ENCODE data around the gene GDF3.
"Not testable (repeated sequence)": the region's sequence is repeated elsewhere in the genome, so short reads cannot be mapped to it uniquely, and the experiment has no call there.

Gene GDF3

DNA sequence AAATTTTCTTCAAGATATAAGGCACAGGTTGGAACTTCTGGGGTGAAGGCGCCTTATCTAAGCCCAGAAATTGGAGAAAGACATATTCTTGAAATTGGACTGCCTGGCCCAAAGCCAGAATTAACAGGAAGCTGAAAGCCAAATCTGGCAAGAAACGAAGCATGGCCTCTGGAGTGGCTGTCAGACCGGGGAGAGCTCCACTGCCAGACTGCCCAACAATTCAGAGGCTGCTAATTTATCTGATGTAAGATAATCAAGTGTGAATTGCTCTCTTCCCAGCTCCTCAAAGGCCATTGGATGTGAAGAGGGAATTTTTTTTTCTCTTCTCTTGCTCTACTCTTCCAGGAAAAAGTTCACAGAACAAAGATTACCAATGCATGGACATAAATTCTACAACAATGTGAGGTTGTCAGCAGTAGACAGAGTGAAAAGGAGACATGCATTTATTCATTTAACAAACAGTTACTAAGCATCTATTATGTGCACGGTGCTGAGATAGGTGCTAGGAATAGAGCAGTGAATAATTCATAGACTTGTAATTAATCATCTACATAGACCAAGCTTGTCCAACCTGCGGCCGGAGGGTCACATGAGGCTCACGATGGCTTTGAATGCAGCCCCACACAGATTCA is at the start of gene GDF3:
Gene GDF3 (minus strand): TSS at position 210 of the 632 bp plus-strand sequence. CDS start 47 bp downstream, at position 163.
- FAIRE-seq, result no peak

- FAIRE-seq, result no peak
Observed at GRCh38 chr12:7732993-7733392, 37.4 kb upstream of the GDF3 start.

DNA sequence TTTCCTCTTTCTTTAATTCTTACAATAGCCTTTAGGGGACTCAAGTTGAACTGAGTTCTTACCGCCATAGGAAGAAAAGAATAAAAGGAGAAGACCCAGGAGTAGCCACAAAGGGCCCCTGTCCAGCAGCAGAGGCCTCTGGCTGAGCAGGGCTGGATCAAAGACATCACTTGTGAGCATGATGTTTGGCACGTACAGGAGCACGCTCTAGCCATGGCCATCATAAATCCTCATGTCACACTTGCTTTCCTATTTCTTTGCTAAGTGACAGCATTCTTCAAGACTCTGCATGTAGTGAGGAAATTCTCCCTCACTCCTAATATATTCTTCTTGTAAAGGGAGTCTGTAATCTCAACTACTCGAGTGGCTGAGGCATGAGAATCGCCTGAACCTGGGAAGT is 35.9 kb upstream of the GDF3 start:
- FAIRE-seq, result no peak

GRCh38 chr12:7730984-7731383 is 35.4 kb upstream of the GDF3 start:
- FAIRE-seq, result not testable (repeated sequence)

- no peak for FAIRE-seq
Observed at GRCh38 chr12:7729746-7730145, 34.2 kb upstream of the GDF3 start.

GRCh38 chr12:7723926-7724325 is 28.4 kb upstream of the GDF3 start:
- no peak for FAIRE-seq

DNA sequence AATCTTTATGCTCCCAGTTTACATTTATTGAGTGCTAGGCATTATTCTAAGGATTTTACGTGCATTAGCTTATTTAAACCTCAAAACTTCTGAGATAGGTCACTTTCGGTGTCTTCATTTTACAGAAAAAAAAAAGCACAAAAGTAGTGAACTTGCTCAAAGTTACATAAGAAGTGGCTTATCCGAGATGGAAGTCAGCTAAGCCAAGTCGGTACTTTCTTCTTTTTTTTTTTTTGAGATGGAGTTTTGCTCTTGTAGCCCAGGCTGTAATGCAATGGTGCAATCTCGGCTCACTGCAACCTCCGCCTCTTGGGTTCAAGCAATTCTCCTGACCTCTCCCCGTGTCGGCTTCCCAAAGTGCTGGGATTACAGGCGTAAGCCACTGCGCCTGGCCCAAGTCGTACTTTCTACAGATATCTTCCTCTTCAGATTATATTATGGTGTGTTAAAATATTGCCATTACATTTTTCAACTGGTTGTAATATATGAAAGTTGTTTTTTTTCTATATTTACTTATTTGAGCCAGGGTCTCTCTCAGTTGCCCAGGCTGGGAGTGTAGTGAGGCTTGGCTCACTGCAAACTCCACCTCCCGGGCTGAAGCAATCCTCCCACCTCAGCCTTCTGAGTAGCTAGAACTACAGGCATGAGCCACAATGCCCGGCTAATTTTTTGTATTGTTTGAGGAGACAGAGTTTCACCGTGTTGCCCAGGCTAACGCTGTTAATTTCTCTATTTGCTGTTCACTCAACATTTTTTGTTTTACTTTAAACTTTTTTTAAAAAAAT is 24.6 kb upstream of the GDF3 start:
- FAIRE-seq, result no peak

GRCh38 chr12:7716381-7716780 is 20.8 kb upstream of the GDF3 start:
- FAIRE-seq, result no peak

DNA sequence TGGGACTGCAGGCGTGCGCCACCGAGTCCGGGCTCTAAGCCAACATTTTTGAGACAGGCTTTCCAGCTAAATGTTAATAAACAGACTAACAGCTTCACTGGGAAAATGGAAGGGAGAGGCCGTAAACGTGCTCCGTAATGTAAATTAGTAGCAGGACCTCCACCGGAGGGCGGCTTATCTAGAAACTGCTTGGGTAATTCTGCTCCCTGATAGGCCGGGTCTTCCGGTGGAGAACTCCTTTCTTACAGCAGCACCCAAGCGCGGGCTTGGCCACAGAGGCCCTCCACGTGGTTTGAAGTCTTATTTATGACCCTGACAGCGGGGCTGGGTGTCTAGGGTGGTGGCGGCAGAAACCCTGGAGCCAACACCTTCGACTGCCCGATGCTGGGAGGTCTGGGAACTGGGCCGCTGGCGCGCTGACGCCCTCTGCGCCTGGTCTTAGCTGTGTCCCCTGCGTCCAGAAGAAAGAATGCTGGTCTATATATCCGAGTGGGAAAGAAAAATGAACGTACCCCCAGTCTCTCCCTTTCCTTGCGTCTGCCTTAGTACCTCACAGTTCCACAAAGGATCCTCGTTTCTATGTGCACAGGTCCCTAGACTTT is 17.4 kb upstream of the GDF3 start:
- FAIRE-seq, result no peak

DNA sequence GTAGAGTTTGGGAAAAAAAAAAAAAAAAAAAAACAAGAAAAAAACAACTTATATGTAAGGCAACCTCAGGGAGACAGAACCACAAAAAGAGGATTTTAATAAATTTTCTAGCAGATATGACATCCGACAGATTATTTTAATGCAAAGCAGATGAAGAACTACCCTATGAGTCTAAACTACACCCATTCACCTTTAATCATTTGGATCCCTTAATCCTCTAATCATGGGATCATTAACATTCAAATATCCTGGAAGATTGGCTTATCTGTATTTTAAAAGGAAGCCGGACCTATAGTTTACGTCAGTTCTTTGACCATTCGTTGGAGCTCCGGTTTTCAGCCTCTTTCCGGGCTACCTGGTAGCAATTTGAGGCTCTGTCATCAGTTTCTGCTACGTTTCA is 15.6 kb upstream of the GDF3 start, which contains the start of gene DPPA3:
Gene DPPA3 (plus strand): TSS at position 301 of the 400 bp plus-strand sequence. CDS start 138 bp downstream, outside the sequence.
- no peak for FAIRE-seq

DNA sequence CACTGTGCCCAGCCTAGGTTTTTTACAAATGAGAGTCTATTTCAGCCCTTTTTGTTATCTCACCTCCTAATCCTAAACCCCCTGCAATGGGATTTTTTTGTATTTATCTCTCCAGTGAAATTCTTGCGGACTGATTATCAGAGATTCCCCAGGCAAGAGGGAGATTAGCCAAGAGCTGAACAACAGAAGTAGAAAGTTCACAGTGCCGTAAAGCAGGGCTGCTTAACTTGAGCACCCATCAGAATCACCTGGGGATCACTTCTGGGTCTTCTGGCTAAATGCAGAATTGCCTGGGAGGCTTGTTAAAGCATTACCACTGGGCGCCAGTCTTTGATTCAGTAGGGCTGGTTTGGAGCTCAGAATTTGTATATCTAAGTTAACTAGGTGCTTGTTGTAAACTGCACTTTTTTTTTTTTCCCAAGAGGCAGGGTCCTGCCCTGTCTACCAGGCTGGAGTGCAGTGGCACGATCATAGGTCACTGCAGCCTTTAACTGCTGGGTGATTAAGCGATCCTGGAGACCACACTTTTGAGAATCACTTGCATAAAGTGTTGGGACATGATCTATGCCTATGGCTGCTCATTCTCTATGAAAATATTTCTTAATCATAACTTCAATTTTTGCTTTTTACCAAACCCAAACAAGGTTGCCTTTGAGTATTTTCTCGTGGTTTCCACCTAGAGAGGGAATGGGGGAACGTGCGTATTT is 14.5 kb upstream of the GDF3 start:
- no peak for FAIRE-seq

GRCh38 chr12:7705846-7706245 is 10.3 kb upstream of the GDF3 start:
- no peak for FAIRE-seq

GRCh38 chr12:7695237-7695560 is 376 bp downstream of the GDF3 start:
- no peak for FAIRE-seq

GRCh38 chr12:7694556-7695236 is 879 bp downstream of the GDF3 start:
- no peak for FAIRE-seq

DNA sequence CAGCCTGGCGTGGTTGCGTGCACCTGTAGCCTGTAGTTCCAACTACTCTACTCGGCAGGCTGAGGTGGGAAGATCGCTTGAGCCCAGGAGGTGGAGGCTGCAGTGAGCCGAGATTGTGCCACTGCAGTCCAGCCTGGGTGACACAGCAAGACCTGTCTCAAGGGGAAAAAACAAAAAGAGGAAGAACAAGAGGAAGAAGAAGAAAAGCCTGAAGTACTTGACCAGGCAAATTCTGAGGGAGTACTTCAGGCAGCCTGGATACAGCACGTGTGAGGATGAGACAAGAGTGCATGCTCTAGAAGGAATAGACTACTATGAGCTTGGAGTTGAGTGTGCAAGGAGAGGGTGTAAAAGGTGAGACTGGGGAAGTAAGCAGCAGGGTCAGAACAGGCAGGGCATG is 1.8 kb downstream of the GDF3 start:
- no peak for FAIRE-seq

DNA sequence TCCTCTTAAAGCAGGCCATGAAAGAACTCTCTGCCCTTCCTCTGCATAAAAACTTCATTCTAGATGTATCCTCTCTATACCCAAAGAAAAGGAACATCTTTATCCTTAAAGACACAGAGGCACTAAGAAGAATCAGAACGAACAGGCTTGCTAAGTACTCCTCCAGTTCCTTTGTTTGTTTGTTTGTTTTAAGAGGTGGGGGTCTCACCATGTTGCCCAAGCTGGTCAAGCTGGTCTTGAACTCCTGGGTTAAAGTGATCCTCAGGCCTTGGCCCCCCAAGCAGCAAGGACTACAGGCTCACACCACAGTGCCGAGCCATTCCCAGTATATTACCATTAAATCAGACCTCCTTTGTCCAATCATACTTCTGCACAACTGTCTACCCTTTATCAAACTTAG is 14.0 kb downstream of the GDF3 start:
- FAIRE-seq, result no peak

DNA sequence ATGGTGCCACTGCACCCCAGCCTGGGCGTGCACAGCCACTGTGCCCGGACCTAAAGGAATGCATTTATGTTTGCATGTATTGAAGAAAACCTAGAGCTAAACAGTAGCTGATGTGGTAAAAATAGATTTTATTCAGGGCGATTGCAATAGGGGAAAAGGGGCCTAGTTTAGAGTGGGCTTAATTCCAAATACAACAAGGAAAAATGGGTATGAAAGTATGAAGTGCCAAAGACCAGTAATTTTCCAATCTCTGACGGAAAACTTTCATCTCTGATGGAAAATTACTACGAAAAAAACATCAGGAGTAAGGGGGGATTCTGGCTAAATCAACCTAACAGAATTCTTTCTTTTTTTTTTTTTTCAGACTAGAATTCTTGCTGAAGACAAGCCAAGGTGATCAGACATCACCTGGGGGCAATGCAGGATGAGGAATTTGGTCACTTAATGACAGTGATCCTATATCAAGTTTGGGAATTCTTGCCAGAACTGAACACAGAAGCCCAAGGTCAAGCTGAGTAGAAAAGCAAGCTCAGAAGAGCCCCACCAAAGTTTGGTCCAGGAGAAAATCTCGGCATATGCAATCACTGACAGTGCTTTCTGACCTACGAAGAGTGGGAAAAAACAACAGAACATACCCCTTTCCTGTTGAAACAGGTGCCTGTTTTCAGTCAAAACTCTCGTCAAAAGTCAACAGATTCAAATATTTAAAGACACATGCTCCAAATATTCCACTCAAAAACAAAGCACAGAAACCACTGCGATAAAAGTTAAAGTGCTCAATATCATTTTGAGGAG is 16.1 kb downstream of the GDF3 start:
- FAIRE-seq, result no peak

GRCh38 chr12:7678744-7679143 is 16.8 kb downstream of the GDF3 start:
- FAIRE-seq, result no peak

GRCh38 chr12:7677432-7677888 is 18.1 kb downstream of the GDF3 start:
- peak; percentile 82 for FAIRE-seq

DNA sequence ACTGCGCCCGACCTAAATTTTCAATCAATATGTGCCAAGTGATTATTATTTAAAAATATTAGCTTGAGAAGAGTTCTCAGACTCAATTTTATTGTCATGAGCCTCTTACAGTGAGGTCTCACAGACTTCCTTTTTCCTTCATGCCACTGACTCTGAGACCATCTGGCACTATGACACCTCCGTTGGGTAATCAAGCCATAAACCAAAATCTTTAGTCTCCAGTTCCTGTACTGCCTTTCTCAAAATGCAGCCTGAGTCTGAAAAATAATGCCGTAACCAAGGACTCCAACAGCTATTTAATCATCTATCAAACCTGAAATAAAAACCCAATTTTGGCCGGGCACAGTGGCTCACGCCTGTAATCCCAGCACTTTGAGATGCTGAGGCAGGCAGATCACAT is 20.1 kb downstream of the GDF3 start:
- FAIRE-seq, result not testable (repeated sequence)

- FAIRE-seq, result no peak
Observed at GRCh38 chr12:7668171-7668570, 27.4 kb downstream of the GDF3 start.

DNA sequence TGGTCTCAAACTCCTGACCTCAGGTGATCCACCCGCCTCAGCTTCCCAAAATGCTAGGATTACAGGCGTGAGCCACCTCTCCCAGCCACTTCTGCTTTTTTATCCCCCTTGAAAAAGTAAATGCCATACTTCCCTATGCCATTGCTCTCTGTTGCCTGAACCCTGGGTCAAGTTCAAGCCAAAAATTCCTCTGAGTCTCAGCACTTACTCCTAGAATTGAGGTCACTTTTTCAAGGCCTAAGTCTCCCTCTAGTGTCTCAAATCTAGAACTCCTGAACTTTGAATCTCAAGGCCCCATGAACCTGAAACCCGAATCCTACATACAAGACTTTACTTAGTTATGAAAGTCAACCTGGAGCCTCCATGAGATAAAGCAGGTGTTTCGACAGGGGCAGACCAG is 28.4 kb downstream of the GDF3 start:
- no peak for FAIRE-seq

Data from TTC549 (cell line).